GM12878 (cell line): ENCODE data around the gene RPS6KA2. TPM values are rescaled to one million over a fixed set of nuclear protein-coding genes. Genes with fewer than 3 reads are reported as not detected.

Experiments
- ATAC-seq: fragments of 200-7000 bp; cut with Tn5 transposase; 3 replicates; pipeline ENCODE4 v1.9.1; 2020; ENCODE audit warnings: mild to moderate bottlenecking, moderate library complexity
- BruUV-seq: library from RNA; stranded (reverse); fragments of 400-500 nt; replicated peaks from 2 replicates; lab custom pipeline; 2021; lab: Mats Ljungman, UMichigan
- CTCF ChIA-PET: fragments of 300-600 bp; sonication (Branson Sonifier 250); formaldehyde crosslinking; extraction: SDS; loops from one replicate; lab custom pipeline; 2021; ENCODE audit warnings: inconsistent platforms; lab: Yijun Ruan, JAX
- POLR2A ChIA-PET: fragments of 350-600 bp; formaldehyde crosslinking; extraction: SDS; loops from one replicate; lab custom pipeline; 2021; ENCODE audit warnings: inconsistent platforms; lab: Charles Lee
- RAD21 ChIA-PET: fragments of 300-600 bp; sonication (Branson Sonifier 250); formaldehyde crosslinking; loops from one replicate; lab custom pipeline; 2023; ENCODE audit warnings: antibody characterized with exemption; ENCODE audit not compliant: unreplicated experiment; lab: Charles Lee
- SMC1A ChIA-PET: fragments of 300-600 bp; sonication (Branson Sonifier 250); formaldehyde crosslinking; loops from one replicate; lab custom pipeline; 2023; ENCODE audit not compliant: unreplicated experiment, uncharacterized antibody; lab: Charles Lee
- DNase-seq: peaks from one replicate; pipeline ENCODE4 v3.0.0-alpha.2; 2011; ENCODE audit warnings: low read depth, low spot score
- FAIRE-seq: peaks from 3 replicates; lab custom pipeline; 2011; peaks lifted over from hg19 to GRCh38; lab: Jason Lieb, UNC
- H2AFZ ChIP-seq: 2 replicates; pipeline ENCODE4 v1.6.0; 2011; ENCODE audit warnings: low read depth, low read length, control low read depth; ENCODE audit not compliant: control insufficient read depth
- H3K27ac ChIP-seq: 2 replicates; pipeline ENCODE4 v1.5.1; 2011; ENCODE audit warnings: control low read depth; ENCODE audit not compliant: control insufficient read depth, insufficient read depth
- H3K27me3 ChIP-seq, 2 experiments: replicated peaks in 1 of 2; 2 replicates each; pipeline versions ENCODE4 v1.6.0 to v1.6.1; 2011; ENCODE audit warnings: low read length in 1 of 2; ENCODE audit not compliant: control insufficient read depth in 2 of 2, insufficient read depth in 2 of 2
- H3K36me3 ChIP-seq, 2 experiments: 2 replicates each; pipeline ENCODE4 v1.5.1; 2011; ENCODE audit warnings: low read length in 1 of 2; ENCODE audit not compliant: control insufficient read depth in 2 of 2, insufficient read depth in 2 of 2
- H3K4me1 ChIP-seq: 2 replicates; pipeline ENCODE4 v1.6.1; 2011; ENCODE audit warnings: mild to moderate bottlenecking, low read length, moderate library complexity, mixed read lengths; ENCODE audit not compliant: control insufficient read depth, insufficient read depth
- H3K4me2 ChIP-seq: 2 replicates; pipeline ENCODE4 v1.6.0; 2011; ENCODE audit warnings: control low read depth; ENCODE audit not compliant: control insufficient read depth, insufficient read depth
- H3K4me3 ChIP-seq: fragments of 200-600 bp; sonication (generic); 2 replicates; pipeline ENCODE4 v1.5.1; 2016
- H3K79me2 ChIP-seq: 2 replicates; pipeline ENCODE4 v1.6.0; 2011; ENCODE audit warnings: low read length; ENCODE audit not compliant: control insufficient read depth, insufficient read depth
- H3K9ac ChIP-seq: 2 replicates; pipeline ENCODE4 v1.8.0; 2011; ENCODE audit warnings: low read length, control low read depth, mixed read lengths; ENCODE audit not compliant: control insufficient read depth, insufficient read depth
- H3K9me3 ChIP-seq: replicated peaks from 3 replicates; pipeline ENCODE4 v1.5.1; 2011; ENCODE audit warnings: mild to moderate bottlenecking, low read length; ENCODE audit not compliant: control insufficient read depth, insufficient read depth
- H4K20me1 ChIP-seq: 2 replicates; pipeline ENCODE4 v1.6.0; 2011; ENCODE audit not compliant: control insufficient read depth, insufficient read depth
- CBX5 ChIP-seq: sonication (generic); IDR thresholded peaks from 2 replicates; pipeline ENCODE4 v1.6.1; 2016; ENCODE audit warnings: low read depth, moderate library complexity, mild to moderate bottlenecking, inconsistent platforms
- FOXK2 ChIP-seq: fragments of 450-650 bp; IDR thresholded peaks from 2 replicates; pipeline ENCODE4 v1.6.1; 2017; ENCODE audit warnings: mild to moderate bottlenecking, moderate library complexity
- HSF1 ChIP-seq: fragments of 150-350 bp; IDR thresholded peaks from 2 replicates; pipeline ENCODE4 v1.6.1; 2014; ENCODE audit warnings: mild to moderate bottlenecking, low read depth, low read length
- IRF3 ChIP-seq: fragments of 450-650 bp; IDR thresholded peaks from 2 replicates; pipeline ENCODE4 v1.6.1; 2014; ENCODE audit warnings: mild to moderate bottlenecking
- JUNB ChIP-seq: IDR thresholded peaks from 2 replicates; pipeline ENCODE4 v1.6.1; 2016; ENCODE audit warnings: antibody characterized with exemption, mild to moderate bottlenecking
- NR2F1 ChIP-seq: fragments of 450-650 bp; conservative IDR thresholded peaks from 2 replicates; pipeline ENCODE4 v1.6.1; 2017; ENCODE audit warnings: mild to moderate bottlenecking
- POLR2A ChIP-seq: IDR thresholded peaks from 2 replicates; pipeline ENCODE4 v1.6.1; 2011; ENCODE audit warnings: low read depth, mild to moderate bottlenecking, low read length
- RAD21 ChIP-seq: IDR thresholded peaks from 2 replicates; pipeline ENCODE4 v1.6.1; 2011; ENCODE audit warnings: mild to moderate bottlenecking, low read depth, low read length, moderate library complexity; ENCODE audit not compliant: insufficient read depth
- SMARCA5 ChIP-seq: fragments of 450-650 bp; IDR thresholded peaks from 2 replicates; pipeline ENCODE4 v1.6.1; 2017; ENCODE audit warnings: mild to moderate bottlenecking
- ZNF687 ChIP-seq: fragments of 450-650 bp; IDR thresholded peaks from 2 replicates; pipeline ENCODE4 v1.6.1; 2017; ENCODE audit warnings: mild to moderate bottlenecking, moderate library complexity
- WGBS: methylation state at CpG from one replicate; pipeline ENCODE4 v1.1.6; 2016; ENCODE audit warnings: low lambda C conversion rate; ENCODE audit not compliant: insufficient replicate concordance, insufficient coverage; ENCODE audit errors: missing lambda C conversion rate; 5-methylcytosine and 5-hydroxymethylcytosine counted together
- in situ Hi-C: fragments of 300-500 bp; cut with MboI; formaldehyde crosslinking; loops from 9 replicates; pipeline ENCODE4 v1.14.3; 2018; ENCODE audit warnings: mixed read lengths
- intact Hi-C: fragments of 100-400 bp; cut with micrococcal nuclease; formaldehyde crosslinking; loops from one replicate; pipeline ENCODE4 v1.14.2; 2022; ENCODE audit not compliant: unreplicated experiment
- polyA plus RNA-seq, 11 experiments: library from polyadenylated mRNA; depleted of rRNA in 4 of 11; unstranded in 6 of 11; stranded (reverse) in 5 of 11; fragments of >200 nt; fragmentation: Nextera tagmentation in 4 of 11; fragmentation: Illumina TruSeq in 1 of 11; extraction: Ambion mirVana in 4 of 11; extraction: Trizol in 1 of 11; gene quantifications; 1 replicate in 1 of 11; 2 replicates in 10 of 11; pipeline versions ENCODE4 v1.2.1 to v1.2.3, GENCODE V29; 2011 to 2016; ENCODE audit warnings: inconsistent platforms in 2 of 11, missing spikeins in 2 of 11, low read depth in 1 of 11
- total RNA-seq, 4 experiments: library from RNA; depleted of rRNA in 3 of 4; stranded (reverse); fragments of >200 nt in 3 of 4; fragmentation: Illumina TruSeq in 1 of 4; extraction: Trizol in 1 of 4; gene quantifications; 2 replicates each; pipeline versions ENCODE4 v1.2.1 to v1.2.3, GENCODE V29; 2013 to 2021

Gene RPS6KA2
- total and polyA plus RNA-seq, 10 of the 15 experiments (the other 5 are each of a cell fraction or from before 2014, with no cell fraction given) = 0.02 to 1.0 (median 0.22) TPM; not detected in 1

GRCh38 chr6:166476634-166477215 is 150.3 kb downstream of the RPS6KA2 start:
- Histone ChIP-seq H3K4me2 (no peak overlapping the region), H3K27me3 (no peaks in the 10 kb centered on the region; a peak in 1 of 4 replicates), H3K4me3 (no peak overlapping the region), H2AFZ (no peak overlapping the region), H4K20me1 (no peaks in the 10 kb centered on the region), H3K9me3 (no peaks in the 10 kb centered on the region), H3K9ac (no peak overlapping the region), H3K79me2 (no peaks in the 10 kb centered on the region), H3K27ac (no peak overlapping the region), H3K4me1 (no peaks in the 10 kb centered on the region), H3K36me3 (no peaks in the 10 kb centered on the region)
- ChIA-PET RAD21 (no interaction called here), SMC1A (no interaction called here), POLR2A (no interaction called here), CTCF (no interaction called here)
- DNase-seq = no peak
- 35% methylated on average over 15 of the region's 15 CpGs for WGBS
- no peak for FAIRE-seq
- no TSS peak for BruUV-seq
- no peak for TF ChIP-seq RAD21
- TF ChIP-seq IRF3 = no peak
- TF ChIP-seq POLR2A = no peak
- TF ChIP-seq NR2F1 = no peak
- intact Hi-C loops = no loop called here
- no peak for ATAC-seq
- in situ Hi-C loops = no loop called here

- no peak for ATAC-seq
- BruUV-seq = no TSS peak
- in situ Hi-C loops (no loop called here), intact Hi-C loops (no loop called here)
- POLR2A ChIA-PET = no interaction called here
- no peak for FAIRE-seq
- Histone ChIP-seq H3K79me2 (no peaks in the 10 kb centered on the region), H3K4me3 (no peak overlapping the region), H2AFZ (no peak overlapping the region), H3K27ac (no peak overlapping the region), H3K36me3 (no peaks in the 10 kb centered on the region), H3K9me3 (no peaks in the 10 kb centered on the region), H4K20me1 (no peaks in the 10 kb centered on the region), H3K4me2 (no peak overlapping the region), H3K9ac (no peak overlapping the region), H3K4me1 (no peaks in the 10 kb centered on the region), H3K27me3 (no peaks in the 10 kb centered on the region; a peak in 1 of 4 replicates)
- 48% methylated on average over 14 of the region's 14 CpGs for WGBS
- no peak for DNase-seq
- CTCF ChIA-PET = no interaction called here
- SMC1A ChIA-PET = no interaction called here
- RAD21 ChIA-PET = no interaction called here
- TF ChIP-seq FOXK2 (no peak), HSF1 (no peak), ZNF687 (no peak), JUNB (no peak), CBX5 (no peak), SMARCA5 (no peak)
Measured at GRCh38 chr6:166476061-166476591, 150.9 kb downstream of the RPS6KA2 start.
